GM19193 (cell line): ENCODE data around the gene TMEM270.

Source experiments
- POLR2A ChIP-seq: IDR thresholded peaks from 4 replicates; pipeline ENCODE4 v1.6.1; 2011; ENCODE audit not compliant: insufficient read depth, insufficient read length; ENCODE audit errors: extremely low read depth

The TMEM270 gene

DNA sequence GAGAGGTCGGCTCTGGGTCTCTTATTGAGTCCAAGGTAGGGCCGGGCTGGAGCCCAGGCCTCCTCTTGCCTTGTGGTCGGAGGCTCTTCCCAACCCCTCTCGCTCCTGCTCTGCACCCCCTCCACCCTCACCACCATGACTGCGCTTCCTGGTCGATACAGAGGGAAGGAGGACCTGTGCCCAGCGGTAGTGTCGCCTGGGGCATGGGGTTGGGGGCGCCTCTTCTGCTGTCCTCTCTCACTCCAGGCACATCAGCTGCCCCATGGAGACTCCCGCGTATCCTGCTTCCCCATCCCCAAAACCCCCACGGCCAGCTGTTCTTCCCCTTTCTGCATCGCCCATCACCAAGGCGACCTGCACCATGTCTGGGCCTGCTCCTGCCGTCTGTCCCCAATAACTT lies 44.4 kb downstream of the TMEM270 start:
- TF ChIP-seq POLR2A = no peak

DNA sequence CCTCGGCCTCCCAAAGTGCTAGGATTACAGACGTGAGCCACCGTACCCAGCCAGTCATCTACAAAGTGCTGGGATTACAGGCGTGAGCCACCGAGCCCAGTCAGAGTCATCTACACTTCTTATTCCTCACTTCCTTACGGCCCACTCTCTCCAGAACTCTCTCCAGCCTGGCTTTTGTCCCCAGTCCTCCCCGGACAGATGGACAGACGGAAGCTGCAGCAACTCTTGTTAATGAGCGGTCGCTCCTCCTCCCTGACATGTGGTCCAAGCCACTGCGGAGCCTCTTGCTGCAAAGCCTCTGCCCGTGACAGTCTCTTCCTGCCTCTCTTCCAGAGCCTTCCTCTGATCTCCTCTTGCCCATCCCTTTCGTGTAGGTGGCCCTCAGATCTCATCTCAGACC lies 45.9 kb downstream of the TMEM270 start:
- no peak for TF ChIP-seq POLR2A

DNA sequence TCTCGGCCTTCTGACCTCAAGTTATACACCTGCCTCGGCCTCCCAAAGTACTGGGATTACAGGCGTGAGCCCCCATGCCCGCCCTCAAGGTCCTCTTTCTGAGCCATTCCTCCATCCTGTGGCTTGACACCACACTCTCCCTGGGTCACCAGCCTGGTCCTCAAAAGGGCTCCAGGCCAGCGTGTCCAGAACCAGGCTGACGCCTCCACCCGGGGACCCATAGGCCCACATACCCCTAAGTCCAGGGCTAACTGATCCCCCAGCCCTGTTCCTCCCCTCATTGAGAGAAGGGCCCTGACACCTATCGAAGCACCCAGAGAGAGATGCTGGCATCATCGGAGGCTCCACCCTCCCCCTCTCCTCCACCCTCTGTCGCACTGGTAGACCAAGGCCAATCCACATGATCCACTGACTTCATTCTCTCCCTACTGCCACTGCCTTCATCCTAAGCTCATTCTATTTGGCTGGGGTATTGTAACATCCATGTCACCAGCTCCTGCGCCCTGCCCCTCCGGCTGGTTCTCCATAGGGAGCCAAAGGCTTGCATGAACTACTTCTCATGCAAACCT lies 46.7 kb downstream of the TMEM270 start:
- TF ChIP-seq POLR2A = no peak

- no peak for TF ChIP-seq POLR2A
Measured at GRCh38 chr7:73908123-73908611, 47.2 kb downstream of the TMEM270 start.

DNA sequence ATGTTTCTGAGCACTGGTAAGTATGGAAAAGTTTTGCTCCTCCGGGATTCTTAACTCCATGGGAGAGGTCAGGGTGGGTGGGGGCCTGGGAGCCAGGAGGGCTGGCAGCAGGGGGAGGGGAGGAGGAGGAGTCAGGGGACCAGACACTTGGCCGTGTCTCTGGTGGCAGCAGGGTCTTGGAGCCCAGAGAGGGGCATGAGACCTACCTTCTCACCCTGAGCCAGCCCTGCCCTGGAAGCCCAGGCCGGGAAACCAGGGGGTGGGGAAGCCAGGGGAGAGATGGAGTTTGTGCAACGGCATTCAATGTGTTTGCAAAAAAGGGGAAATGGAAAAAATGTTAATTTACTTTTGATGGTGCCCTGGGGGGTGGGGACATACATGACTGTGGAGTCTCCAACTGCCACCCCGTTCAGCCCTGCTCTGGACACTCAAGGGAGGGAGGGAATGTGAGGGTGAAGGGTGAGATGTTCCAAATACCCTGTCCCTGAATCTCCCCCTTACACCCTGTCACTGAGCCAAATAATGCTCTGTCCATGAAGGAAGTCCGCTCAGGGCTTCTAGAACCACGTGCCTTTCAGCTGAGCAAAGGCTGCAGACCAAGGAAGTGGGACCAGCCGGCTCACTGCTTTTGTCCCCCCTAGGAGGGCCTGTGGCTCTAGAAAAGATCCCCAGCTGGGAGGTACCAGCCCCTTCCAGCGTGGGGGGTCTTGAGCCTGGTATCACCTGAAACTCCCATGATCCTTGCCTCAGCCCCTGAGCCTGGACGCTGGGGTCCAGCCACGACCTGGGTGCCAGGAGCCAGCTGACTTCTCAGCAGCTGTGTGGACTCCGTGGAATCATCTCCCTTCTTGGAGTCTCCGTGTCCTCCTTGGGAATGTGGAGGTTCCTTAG lies 48.3 kb downstream of the TMEM270 start:
- no peak for TF ChIP-seq POLR2A

DNA sequence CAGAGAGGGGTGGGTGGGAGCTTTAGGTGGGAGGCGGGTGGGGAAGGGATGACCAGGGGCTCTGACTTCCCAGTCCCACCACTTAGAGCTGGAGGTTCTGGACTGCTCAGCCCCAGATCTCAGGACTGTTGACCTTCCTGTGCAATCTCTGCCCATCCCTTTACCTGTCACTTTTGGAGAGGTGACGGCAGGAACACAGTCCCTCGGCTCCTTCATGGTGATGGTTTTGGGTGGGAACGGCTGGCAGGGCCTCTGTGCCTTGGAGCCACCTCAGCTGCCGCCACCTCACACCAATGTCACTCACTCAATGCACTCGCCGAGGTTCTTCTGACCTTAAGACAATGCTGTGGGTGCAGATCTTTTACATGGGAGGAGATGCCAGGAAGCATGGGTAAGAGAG lies 49.0 kb downstream of the TMEM270 start:
- no peak for TF ChIP-seq POLR2A

- no peak for TF ChIP-seq POLR2A
Measured at GRCh38 chr7:73912223-73912622, 51.3 kb downstream of the TMEM270 start.
